ENCODE measurements around the gene KIF26B. TPM values are rescaled to one million over a fixed set of nuclear protein-coding genes. Genes with fewer than 3 reads are reported as not detected.

KIF26B gene
- total RNA-seq, 2 experiments from 2014 or later, result not detected

DNA sequence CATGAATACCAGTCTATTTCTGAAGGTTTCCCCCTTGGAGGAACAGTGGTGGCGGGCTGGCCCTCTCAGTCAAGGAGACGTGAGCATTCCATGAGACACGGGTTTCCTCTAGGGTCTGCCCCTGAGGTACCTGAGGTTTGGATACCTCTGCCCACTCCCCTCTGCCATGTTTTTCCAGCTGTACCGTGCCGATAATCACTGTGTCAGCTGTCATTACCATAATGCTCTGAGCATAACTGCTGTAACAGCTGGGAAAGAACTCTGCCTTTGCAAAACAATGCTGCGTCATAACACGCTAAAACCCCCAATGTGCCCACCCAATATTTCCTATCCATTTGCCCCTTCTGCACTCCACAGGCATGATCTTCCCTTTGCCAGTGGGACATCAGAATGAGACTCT, 425.1 kb downstream of the KIF26B start:
- POLR2A ChIA-PET, result no interaction called here
- no peak for DNase-seq
- Mint-ChIP-seq H3K4me1 (no peaks in the 10 kb centered on the region), H3K27me3 (no peaks in the 10 kb centered on the region), H3K36me3 (ENCODE audit: low read depth) (no peaks in the 10 kb centered on the region), H3K4me3 (no peak overlapping the region), H3K9me3 (no peaks in the 10 kb centered on the region), H3K27ac (no peak overlapping the region)
- CTCF ChIA-PET, result no interaction called here

DNA sequence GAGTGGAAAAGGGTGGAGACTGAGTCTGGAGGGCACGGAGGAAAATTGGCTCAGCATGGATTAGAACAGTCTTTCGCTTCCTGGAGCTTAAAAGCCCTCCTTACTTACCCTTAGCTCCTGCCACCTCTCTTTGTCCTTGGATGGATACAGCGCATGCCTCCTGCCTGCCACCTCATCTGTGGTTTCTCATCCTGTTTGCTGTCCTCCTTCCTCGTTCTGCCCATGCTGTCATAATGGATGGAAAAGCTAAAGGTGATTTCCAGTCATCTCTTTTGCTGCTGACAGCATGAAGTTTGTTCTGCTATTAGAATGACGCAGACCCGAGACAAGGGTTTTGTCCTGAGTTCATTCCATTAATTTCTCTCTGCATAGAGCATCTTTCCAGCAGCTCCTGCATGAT, 425.9 kb downstream of the KIF26B start:
- no peak overlapping the region for H3K4me3 Mint-ChIP-seq
- no peaks in the 10 kb centered on the region for H3K9me3 Mint-ChIP-seq
- CTCF ChIA-PET, result no interaction called here
- no peaks in the 10 kb centered on the region for H3K27me3 Mint-ChIP-seq
- H3K27ac Mint-ChIP-seq, result no peak overlapping the region
- no peaks in the 10 kb centered on the region for H3K4me1 Mint-ChIP-seq
- DNase-seq, result no peak
- no peaks in the 10 kb centered on the region for H3K36me3 Mint-ChIP-seq (ENCODE audit: low read depth)
- POLR2A ChIA-PET, result no interaction called here

DNA sequence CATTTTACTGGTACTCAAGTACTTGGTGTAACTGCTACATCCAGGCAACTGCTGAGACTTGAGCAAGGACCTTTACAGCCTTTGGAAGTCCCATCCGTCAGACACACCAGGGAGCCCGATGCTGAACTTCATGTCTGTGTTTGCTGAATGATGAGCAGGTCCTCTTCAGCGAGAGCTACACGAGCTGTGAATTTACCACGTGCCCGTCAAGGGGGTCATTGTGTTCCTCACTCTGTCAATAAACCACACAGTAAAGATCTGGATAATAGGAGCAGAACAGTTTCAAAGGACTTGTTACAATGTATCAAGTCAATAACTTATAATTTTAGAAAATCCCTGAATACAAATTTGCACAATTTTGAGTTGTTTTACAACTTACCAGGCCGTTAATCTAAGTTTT, 427.2 kb downstream of the KIF26B start:
- no peak overlapping the region for H3K4me3 Mint-ChIP-seq
- no peaks in the 10 kb centered on the region for H3K9me3 Mint-ChIP-seq
- H3K4me1 Mint-ChIP-seq, result no peaks in the 10 kb centered on the region
- ChIA-PET CTCF (no interaction called here), POLR2A (no interaction called here)
- H3K27ac Mint-ChIP-seq, result no peak overlapping the region
- no peaks in the 10 kb centered on the region for H3K36me3 Mint-ChIP-seq (ENCODE audit: low read depth)
- DNase-seq, result no peak
- no peaks in the 10 kb centered on the region for H3K27me3 Mint-ChIP-seq

- Mint-ChIP-seq H3K27ac (no peak overlapping the region), H3K4me3 (no peak overlapping the region), H3K9me3 (no peaks in the 10 kb centered on the region), H3K27me3 (no peaks in the 10 kb centered on the region), H3K36me3 (ENCODE audit: low read depth) (no peaks in the 10 kb centered on the region), H3K4me1 (no peaks in the 10 kb centered on the region)
- CTCF ChIA-PET, result no interaction called here
- no peak for DNase-seq
- POLR2A ChIA-PET, result no interaction called here
Measured at GRCh38 chr1:245583081-245583480, 428.3 kb downstream of the KIF26B start.

GRCh38 chr1:245583575-245584330, 429.0 kb downstream of the KIF26B start:
- no peaks in the 10 kb centered on the region for H3K36me3 Mint-ChIP-seq (ENCODE audit: low read depth)
- H3K27ac Mint-ChIP-seq, result no peak overlapping the region
- H3K9me3 Mint-ChIP-seq, result no peaks in the 10 kb centered on the region
- H3K4me1 Mint-ChIP-seq, result no peaks in the 10 kb centered on the region
- DNase-seq, result no peak
- ChIA-PET CTCF (no interaction called here), POLR2A (no interaction called here)
- H3K4me3 Mint-ChIP-seq, result no peak overlapping the region
- H3K27me3 Mint-ChIP-seq, result no peaks in the 10 kb centered on the region

DNA sequence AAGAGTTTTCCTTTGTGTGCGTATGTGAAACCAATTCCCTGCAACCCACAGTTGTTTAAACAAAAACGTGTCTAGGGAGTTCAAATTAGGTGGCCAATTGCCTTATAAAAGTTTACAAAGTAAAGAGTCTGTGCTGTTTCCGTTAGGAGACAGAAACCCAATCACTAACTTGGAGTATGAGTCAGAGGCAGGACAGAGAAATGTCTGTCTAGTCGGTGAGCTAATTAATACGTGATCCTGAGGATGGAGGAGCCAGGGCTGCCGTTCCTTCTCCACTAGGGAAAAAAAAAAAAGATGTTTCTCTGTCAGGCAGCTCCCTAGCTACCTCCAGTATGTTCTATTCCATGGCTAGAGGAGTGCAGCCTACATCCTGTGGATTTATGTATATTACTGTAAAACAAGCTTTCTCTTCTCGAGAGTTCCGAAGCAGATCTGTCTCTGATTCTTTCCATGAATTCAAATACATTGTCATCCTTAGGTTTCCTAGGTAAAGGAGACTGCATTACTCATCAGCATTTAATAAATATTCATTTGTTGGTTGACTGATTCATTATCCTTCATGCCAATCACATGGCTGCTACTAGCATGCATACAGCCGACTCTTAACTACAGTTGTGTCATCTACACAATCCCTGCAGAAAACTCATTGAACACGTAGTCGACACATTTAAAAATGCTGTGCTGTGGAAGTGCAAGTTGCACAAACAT, 430.6 kb downstream of the KIF26B start:
- DNase-seq, result no peak
- CTCF ChIA-PET, result no interaction called here
- Mint-ChIP-seq H3K9me3 (no peaks in the 10 kb centered on the region), H3K4me3 (no peak overlapping the region), H3K27ac (no peak overlapping the region), H3K36me3 (ENCODE audit: low read depth) (no peaks in the 10 kb centered on the region), H3K27me3 (no peaks in the 10 kb centered on the region), H3K4me1 (no peaks in the 10 kb centered on the region)
- POLR2A ChIA-PET, result no interaction called here

- no peaks in the 10 kb centered on the region for H3K27me3 Mint-ChIP-seq
- H3K36me3 Mint-ChIP-seq (ENCODE audit: low read depth), result no peaks in the 10 kb centered on the region
- no peaks in the 10 kb centered on the region for H3K9me3 Mint-ChIP-seq
- H3K4me3 Mint-ChIP-seq, result no peak overlapping the region
- ChIA-PET CTCF (no interaction called here), POLR2A (no interaction called here)
- no peak for DNase-seq
- no peak overlapping the region for H3K27ac Mint-ChIP-seq
- H3K4me1 Mint-ChIP-seq, result no peaks in the 10 kb centered on the region
Measured at GRCh38 chr1:245587435-245588115, 432.8 kb downstream of the KIF26B start.

GRCh38 chr1:245588116-245588639, 433.4 kb downstream of the KIF26B start:
- DNase-seq, result no peak
- H3K36me3 Mint-ChIP-seq (ENCODE audit: low read depth), result no peaks in the 10 kb centered on the region
- no peak overlapping the region for H3K4me3 Mint-ChIP-seq
- POLR2A ChIA-PET, result no interaction called here
- no peak overlapping the region for H3K27ac Mint-ChIP-seq
- H3K4me1 Mint-ChIP-seq, result no peaks in the 10 kb centered on the region
- CTCF ChIA-PET, result no interaction called here
- no peaks in the 10 kb centered on the region for H3K9me3 Mint-ChIP-seq
- no peaks in the 10 kb centered on the region for H3K27me3 Mint-ChIP-seq

GRCh38 chr1:245589316-245589715, 434.5 kb downstream of the KIF26B start:
- no peaks in the 10 kb centered on the region for H3K27me3 Mint-ChIP-seq
- no peaks in the 10 kb centered on the region for H3K36me3 Mint-ChIP-seq (ENCODE audit: low read depth)
- ChIA-PET CTCF (no interaction called here), POLR2A (no interaction called here)
- H3K4me1 Mint-ChIP-seq, result no peaks in the 10 kb centered on the region
- no peaks in the 10 kb centered on the region for H3K9me3 Mint-ChIP-seq
- DNase-seq, result no peak
- no peak overlapping the region for H3K4me3 Mint-ChIP-seq
- H3K27ac Mint-ChIP-seq, result no peak overlapping the region

GRCh38 chr1:245589906-245590305, 435.1 kb downstream of the KIF26B start:
- no peak overlapping the region for H3K27ac Mint-ChIP-seq
- POLR2A ChIA-PET, result no interaction called here
- no peak for DNase-seq
- CTCF ChIA-PET, result no interaction called here
- no peak overlapping the region for H3K4me3 Mint-ChIP-seq
- H3K9me3 Mint-ChIP-seq, result no peaks in the 10 kb centered on the region
- H3K36me3 Mint-ChIP-seq (ENCODE audit: low read depth), result no peaks in the 10 kb centered on the region
- no peaks in the 10 kb centered on the region for H3K4me1 Mint-ChIP-seq
- H3K27me3 Mint-ChIP-seq, result no peaks in the 10 kb centered on the region

DNA sequence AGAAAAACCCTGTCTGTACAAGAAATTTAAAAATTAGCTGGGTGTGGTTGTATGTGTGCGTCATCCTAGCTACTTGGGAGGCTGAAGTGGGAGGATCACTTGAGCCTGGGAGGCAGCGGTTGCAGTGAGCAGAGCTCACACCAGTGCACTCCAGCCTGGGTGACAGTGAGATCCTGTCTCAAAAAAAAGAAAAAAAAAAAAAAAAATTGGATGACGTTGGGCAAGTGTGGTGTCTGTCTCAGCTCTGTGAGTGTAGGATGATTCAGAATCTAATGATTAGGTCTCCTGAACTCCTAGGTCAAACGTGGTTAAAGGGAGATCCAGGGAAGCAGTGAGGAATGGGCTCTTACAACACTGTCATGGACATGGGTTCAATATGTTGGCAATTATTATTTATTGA, 435.9 kb downstream of the KIF26B start:
- CTCF ChIA-PET, result no interaction called here
- Mint-ChIP-seq H3K27ac (no peak overlapping the region), H3K36me3 (ENCODE audit: low read depth) (no peaks in the 10 kb centered on the region), H3K4me1 (no peaks in the 10 kb centered on the region), H3K27me3 (peaks cover 2% of the 10 kb centered on the region), H3K9me3 (peaks cover 2% of the 10 kb centered on the region), H3K4me3 (no peak overlapping the region)
- POLR2A ChIA-PET, result no interaction called here
- no peak for DNase-seq

GRCh38 chr1:245591346-245592188, 436.8 kb downstream of the KIF26B start:
- CTCF ChIA-PET, result no interaction called here
- DNase-seq, result no peak
- H3K36me3 Mint-ChIP-seq (ENCODE audit: low read depth), result no peaks in the 10 kb centered on the region
- peaks cover 2% of the 10 kb centered on the region for H3K9me3 Mint-ChIP-seq
- POLR2A ChIA-PET, result no interaction called here
- no peak overlapping the region for H3K27ac Mint-ChIP-seq
- peaks cover 2% of the 10 kb centered on the region for H3K27me3 Mint-ChIP-seq
- H3K4me3 Mint-ChIP-seq, result no peak overlapping the region
- no peaks in the 10 kb centered on the region for H3K4me1 Mint-ChIP-seq

DNA sequence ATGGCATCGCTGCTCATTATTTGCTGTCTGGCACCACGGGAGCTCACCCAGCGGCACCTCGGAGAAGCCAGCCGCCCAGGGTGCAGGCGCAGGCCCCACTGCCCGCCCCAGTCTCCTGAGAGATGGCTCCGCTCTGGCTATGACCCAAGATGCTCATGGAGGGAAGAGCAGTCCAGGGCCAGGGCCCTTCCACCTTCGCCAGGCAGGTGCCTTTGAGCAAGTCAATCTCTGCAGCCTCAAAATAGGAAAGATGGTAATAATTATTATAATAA, 437.3 kb downstream of the KIF26B start:
- Mint-ChIP-seq H3K27ac (no peak overlapping the region), H3K4me1 (no peaks in the 10 kb centered on the region), H3K27me3 (peaks cover 2% of the 10 kb centered on the region), H3K9me3 (peaks cover 2% of the 10 kb centered on the region), H3K36me3 (ENCODE audit: low read depth) (no peaks in the 10 kb centered on the region), H3K4me3 (no peak overlapping the region)
- DNase-seq, result no peak
- ChIA-PET CTCF (no interaction called here), POLR2A (no interaction called here)

All from activated CD4-positive, alpha-beta memory T cell treated with anti-CD3 and anti-CD28 coated beads, Interleukin-2, amount 10 ng/mL, durations not matched to agents 7 days and 5 days (primary cell).